GM18507 (cell line): Measurements from ENCODE around the gene TRAF6.
"Not testable (repeated sequence)": the region's sequence is repeated elsewhere in the genome, so short reads cannot be mapped to it uniquely, and the experiment has no call there.

Source experiments
- DNase-seq: peaks from one replicate; pipeline ENCODE4 v3.0.0; 2011; ENCODE audit warnings: low read depth; ENCODE audit not compliant: insufficient read length; ENCODE audit errors: extremely low spot score
- FAIRE-seq: peaks from 2 replicates; lab custom pipeline; 2011; peaks lifted over from hg19 to GRCh38; lab: Jason Lieb, UNC

Gene TRAF6

GRCh38 chr11:36509694-36510593, at the start of gene TRAF6:
TRAF6 (minus strand) TSS chr11:36510272; CDS start chr11:36501515, 8,757 bp downstream.
- DNase-seq (peak; percentile 80), FAIRE-seq (peak; percentile 80)

GRCh38 chr11:36558571-36559413, 48.7 kb upstream of the TRAF6 start:
- FAIRE-seq = peak; percentile 5
- DNase-seq = no peak

- no peak for FAIRE-seq
Observed at GRCh38 chr11:36557991-36558390, 47.9 kb upstream of the TRAF6 start.

GRCh38 chr11:36557390-36557789, 47.3 kb upstream of the TRAF6 start:
- not testable (repeated sequence) for FAIRE-seq, DNase-seq

More at GRCh38 chr11:36557991-36558390, 47.9 kb upstream of the TRAF6 start:
- no peak for DNase-seq

GRCh38 chr11:36550385-36551115, 40.5 kb upstream of the TRAF6 start:
- FAIRE-seq = no peak

GRCh38 chr11:36540998-36541397, 30.9 kb upstream of the TRAF6 start:
- DNase-seq = no peak
- peak; percentile 66 for FAIRE-seq

More at GRCh38 chr11:36550385-36551115, 40.5 kb upstream of the TRAF6 start:
- DNase-seq = no peak

- FAIRE-seq (no peak), DNase-seq (no peak)
Observed at GRCh38 chr11:36534276-36534840, 24.3 kb upstream of the TRAF6 start.

- FAIRE-seq = no peak
Observed at GRCh38 chr11:36532941-36533601, 23.0 kb upstream of the TRAF6 start.

GRCh38 chr11:36530840-36531239, 20.8 kb upstream of the TRAF6 start:
- DNase-seq = no peak
- no peak for FAIRE-seq

More at GRCh38 chr11:36532941-36533601, 23.0 kb upstream of the TRAF6 start:
- DNase-seq = no peak

GRCh38 chr11:36513965-36514364, 3.9 kb upstream of the TRAF6 start:
- DNase-seq (no peak), FAIRE-seq (no peak)

GRCh38 chr11:36512016-36512415, 1.9 kb upstream of the TRAF6 start:
- FAIRE-seq (no peak), DNase-seq (no peak)

- not testable (repeated sequence) for DNase-seq, FAIRE-seq
Observed at GRCh38 chr11:36511062-36511461, 990 bp upstream of the TRAF6 start.

- FAIRE-seq (no peak), DNase-seq (no peak)
Observed at GRCh38 chr11:36510594-36510942, 496 bp upstream of the TRAF6 start.

- DNase-seq = no peak
- peak; percentile 21 for FAIRE-seq
Observed at GRCh38 chr11:36509201-36509639, 852 bp downstream of the TRAF6 start.

GRCh38 chr11:36508743-36509142, 1.3 kb downstream of the TRAF6 start:
- no peak for DNase-seq

GRCh38 chr11:36507824-36508489, 2.1 kb downstream of the TRAF6 start:
- FAIRE-seq (no peak), DNase-seq (no peak)

More at GRCh38 chr11:36508743-36509142, 1.3 kb downstream of the TRAF6 start:
- FAIRE-seq = no peak

GRCh38 chr11:36501236-36501635, 8.8 kb downstream of the TRAF6 start:
- no peak for FAIRE-seq

GRCh38 chr11:36500315-36500721, 9.8 kb downstream of the TRAF6 start:
- DNase-seq = no peak
- FAIRE-seq = no peak

More at GRCh38 chr11:36501236-36501635, 8.8 kb downstream of the TRAF6 start:
- no peak for DNase-seq
